Ishikawa (cell line): Measurements from ENCODE around the gene NR1D2.

Source experiments
- CEBPB ChIP-seq: IDR thresholded peaks from 2 replicates; pipeline ENCODE4 v1.6.1; 2012
- CREB1 ChIP-seq: IDR thresholded peaks from 2 replicates; pipeline ENCODE4 v1.6.1; 2012; ENCODE audit warnings: low read depth
- EGR1 ChIP-seq: IDR thresholded peaks from 2 replicates; pipeline ENCODE4 v1.6.1; 2012
- EP300 ChIP-seq: IDR thresholded peaks from 2 replicates; pipeline ENCODE4 v1.6.1; 2012; ENCODE audit warnings: borderline replicate concordance
- FOXM1 ChIP-seq: IDR thresholded peaks from 2 replicates; pipeline ENCODE4 v1.6.1; 2012; ENCODE audit warnings: low read depth, borderline replicate concordance
- MAX ChIP-seq: IDR thresholded peaks from 2 replicates; pipeline ENCODE4 v1.6.1; 2012
- NFIC ChIP-seq: IDR thresholded peaks from 2 replicates; pipeline ENCODE4 v1.6.1; 2012
- RAD21 ChIP-seq: IDR thresholded peaks from 2 replicates; pipeline ENCODE4 v1.6.1; 2012; ENCODE audit warnings: low read depth
- REST ChIP-seq: IDR thresholded peaks from 2 replicates; pipeline ENCODE4 v1.6.1; 2012; ENCODE audit warnings: low read depth, mild to moderate bottlenecking
- TAF1 ChIP-seq: IDR thresholded peaks from 2 replicates; pipeline ENCODE4 v1.6.1; 2012; ENCODE audit warnings: low read depth, mild to moderate bottlenecking
- TCF12 ChIP-seq: IDR thresholded peaks from 2 replicates; pipeline ENCODE4 v1.6.1; 2012; ENCODE audit warnings: low read depth
- TEAD4 ChIP-seq: IDR thresholded peaks from 2 replicates; pipeline ENCODE4 v1.6.1; 2012
- USF1 ChIP-seq: IDR thresholded peaks from 2 replicates; pipeline ENCODE4 v1.6.1; 2012
- YY1 ChIP-seq: IDR thresholded peaks from 2 replicates; pipeline ENCODE4 v1.6.1; 2012; ENCODE audit warnings: low read depth
- ZBTB7A ChIP-seq: IDR thresholded peaks from 2 replicates; pipeline ENCODE4 v1.6.1; 2012; ENCODE audit warnings: low read depth

Gene NR1D2

GRCh38 chr3:24018784-24019570 lies 73.9 kb downstream of the NR1D2 start:
- TF ChIP-seq REST (no peak), RAD21 (no peak), TCF12 (no peak), CREB1 (no peak), YY1 (no peak), NFIC (no peak), TEAD4 (no peak), TAF1 (no peak), USF1 (no peak), ZBTB7A (no peak), FOXM1 (no peak), MAX (no peak), CEBPB (no peak)

GRCh38 chr3:24019585-24019984 lies 74.5 kb downstream of the NR1D2 start:
- TF ChIP-seq CEBPB (no peak), EGR1 (no peak), TAF1 (no peak), TEAD4 (no peak), FOXM1 (no peak), YY1 (no peak), NFIC (no peak), USF1 (no peak), CREB1 (no peak), TCF12 (no peak), RAD21 (no peak), EP300 (no peak), REST (no peak), ZBTB7A (no peak), MAX (no peak)

- TF ChIP-seq FOXM1 (no peak), TCF12 (no peak), USF1 (no peak), EP300 (no peak), REST (no peak), MAX (no peak), ZBTB7A (no peak), TEAD4 (no peak), RAD21 (no peak)
Observed at GRCh38 chr3:24020036-24020691, 75.1 kb downstream of the NR1D2 start.
